Right lung (tissue), 10 donors: ENCODE measurements around the gene PROM2. TPM values are rescaled to one million over a fixed set of nuclear protein-coding genes. Genes with fewer than 3 reads are reported as not detected.
"Not testable (repeated sequence)": the region's sequence is repeated elsewhere in the genome, so short reads cannot be mapped to it uniquely, and the experiment has no call there.

ENCODE experiments used
- DNase-seq, 2 donors: peaks; one replicate each; pipeline ENCODE4 v3.0.0-alpha.2; 2013
- long read RNA-seq, 8 donors: transcript quantifications; one replicate each; lab custom pipeline, GENCODE V29; 2026
- polyA plus RNA-seq, 5 donors: library from polyadenylated mRNA; unstranded; fragments of 120-200 nt; gene quantifications; one replicate each; pipeline versions ENCODE4 v1.2.1 to v1.2.3, GENCODE V29; 2013; ENCODE audit warnings: inconsistent platforms in 1 of 5, low replicate concordance in 1 of 5; ENCODE audit not compliant: insufficient read length in 5 of 5, insufficient read depth in 1 of 5

PROM2 gene
- 10 to 100 TPM in 4 of 5 donors, 1 to 10 TPM in 1; 8.5 to 14.6 (median 14.2) TPM for polyA plus RNA-seq
- long read RNA-seq, donor 1 = 0 reads
- long read RNA-seq, donor 2, full-length matches to known transcripts = 1 of 1 reads
- long read RNA-seq, donor 2, partial matches to known transcripts = 0 of 1 reads
- long read RNA-seq, donor 2, other reads (novel, unspliced or antisense) = 0 of 1 reads
- long read RNA-seq, donor 3 = 0 reads
- long read RNA-seq, donor 4, full-length matches to known transcripts = 1 of 7 reads
- long read RNA-seq, donor 4, partial matches to known transcripts = 6 of 7 reads
- long read RNA-seq, donor 4, other reads (novel, unspliced or antisense) = 0 of 7 reads
- long read RNA-seq, donor 5 = 0 reads
- long read RNA-seq, donor 6 = 0 reads
- long read RNA-seq, donor 7, full-length matches to known transcripts = 3 of 3 reads
- long read RNA-seq, donor 7, partial matches to known transcripts = 0 of 3 reads
- long read RNA-seq, donor 7, other reads (novel, unspliced or antisense) = 0 of 3 reads
- long read RNA-seq, donor 8 = 0 reads

- DNase-seq = peak; percentile 61 to 73
Measured at GRCh38 chr2:95274291-95275150, at the start of gene PROM2. Gene PROM2 (plus strand): TSS chr2:95274449. CDS start chr2:95274586, 137 bp downstream.

- no peak for DNase-seq
Measured at GRCh38 chr2:95225658-95226057, 48.6 kb upstream of the PROM2 start.

- peak in 1 of 2 donors; percentile 17 for DNase-seq
Measured at GRCh38 chr2:95231723-95232122, 42.5 kb upstream of the PROM2 start.

GRCh38 chr2:95232232-95232631 lies 42.0 kb upstream of the PROM2 start:
- DNase-seq = no peak

- no peak for DNase-seq
Measured at GRCh38 chr2:95234286-95234785, 39.9 kb upstream of the PROM2 start.

GRCh38 chr2:95234816-95235215 lies 39.4 kb upstream of the PROM2 start:
- DNase-seq = no peak

GRCh38 chr2:95238131-95238530 lies 36.1 kb upstream of the PROM2 start:
- DNase-seq = no peak

- DNase-seq = no peak
Measured at GRCh38 chr2:95240091-95240490, 34.2 kb upstream of the PROM2 start.

GRCh38 chr2:95240556-95240955 lies 33.7 kb upstream of the PROM2 start:
- no peak for DNase-seq

- DNase-seq = not testable (repeated sequence)
Measured at GRCh38 chr2:95242084-95242483, 32.2 kb upstream of the PROM2 start.

GRCh38 chr2:95258271-95258670 lies 16.0 kb upstream of the PROM2 start:
- no peak for DNase-seq

- DNase-seq = peak in 1 of 2 donors; percentile 18
Measured at GRCh38 chr2:95260028-95261023, 13.9 kb upstream of the PROM2 start.

- DNase-seq = no peak
Measured at GRCh38 chr2:95261602-95262001, 12.6 kb upstream of the PROM2 start.

GRCh38 chr2:95262896-95263542 lies 11.2 kb upstream of the PROM2 start:
- DNase-seq = no peak

GRCh38 chr2:95264624-95265023 lies 9.6 kb upstream of the PROM2 start:
- DNase-seq = no peak

- no peak for DNase-seq
Measured at GRCh38 chr2:95265182-95265581, 9.1 kb upstream of the PROM2 start.

- no peak for DNase-seq
Measured at GRCh38 chr2:95266781-95267430, 7.3 kb upstream of the PROM2 start.

GRCh38 chr2:95267458-95268210 lies 6.6 kb upstream of the PROM2 start:
- DNase-seq = no peak
